GM12891 (cell line): ENCODE results near the gene SIX1.

ENCODE experiments used
- PAX5 ChIP-seq: IDR thresholded peaks from 2 replicates; pipeline ENCODE4 v1.6.1; 2011; ENCODE audit warnings: low read length, moderate library complexity, mild to moderate bottlenecking; ENCODE audit not compliant: insufficient read depth, severe bottlenecking
- POLR2A ChIP-seq: IDR thresholded peaks from 2 replicates; pipeline ENCODE4 v1.6.1; 2011; ENCODE audit warnings: low read depth, low read length, control low read depth
- POLR2AphosphoS5 ChIP-seq: IDR thresholded peaks from 2 replicates; pipeline ENCODE4 v1.6.1; 2011; ENCODE audit warnings: low read depth, low read length, control low read depth
- SPI1 ChIP-seq: IDR thresholded peaks from 2 replicates; pipeline ENCODE4 v1.6.1; 2011; ENCODE audit warnings: low read depth, low read length, control low read depth
- TAF1 ChIP-seq: IDR thresholded peaks from 2 replicates; pipeline ENCODE4 v1.6.1; 2011; ENCODE audit warnings: low read depth, low read length, control low read depth

DNA sequence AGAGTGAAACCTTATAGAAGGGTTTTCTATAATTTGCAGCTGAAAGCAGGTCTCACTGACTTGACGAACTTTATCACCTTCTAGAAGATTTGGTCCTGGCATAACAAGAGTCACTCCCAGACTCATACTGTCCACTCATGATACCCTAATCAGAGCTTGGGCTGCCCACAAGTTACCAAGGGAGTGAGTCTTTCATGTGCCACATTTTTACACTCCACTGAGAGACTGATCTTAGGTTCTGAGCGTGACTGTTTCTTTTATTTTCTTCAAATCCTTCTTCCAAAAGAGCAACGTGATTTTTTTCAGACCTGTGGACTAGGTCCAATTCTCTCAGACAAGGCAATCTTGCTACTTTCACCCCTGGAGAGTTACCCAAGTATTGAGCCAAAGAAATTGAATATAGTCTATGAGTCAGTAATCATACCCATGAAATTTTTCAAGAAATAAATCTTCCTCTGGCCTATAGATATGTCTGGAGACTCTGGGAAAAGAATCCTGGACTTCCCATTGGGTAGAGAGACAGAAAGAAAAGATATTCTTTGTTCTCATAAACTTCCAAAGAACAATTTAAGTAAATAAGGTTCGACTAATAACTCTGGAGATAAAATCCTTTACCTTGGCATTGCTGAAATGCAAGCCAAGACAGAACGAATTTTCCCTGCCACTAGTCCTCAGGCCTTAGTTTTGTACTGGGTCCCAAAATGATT is 26.9 kb downstream of the SIX1 start:
- TF ChIP-seq POLR2A = no peak
- no peak for TF ChIP-seq PAX5
- TF ChIP-seq SPI1 = no peak
- no peak for TF ChIP-seq TAF1
- TF ChIP-seq POLR2AphosphoS5 = no peak
